CD4-positive, alpha-beta T cell treated with Interleukin-6 at 100 ng/mL for 8 hours (primary cell): ENCODE results near the gene SCN2B.

Experiments used
- DNase-seq: peaks from one replicate; pipeline ENCODE4 v3.0.0-alpha.2; 2020; ENCODE audit warnings: mixed read lengths, low spot score

SCN2B gene

DNA sequence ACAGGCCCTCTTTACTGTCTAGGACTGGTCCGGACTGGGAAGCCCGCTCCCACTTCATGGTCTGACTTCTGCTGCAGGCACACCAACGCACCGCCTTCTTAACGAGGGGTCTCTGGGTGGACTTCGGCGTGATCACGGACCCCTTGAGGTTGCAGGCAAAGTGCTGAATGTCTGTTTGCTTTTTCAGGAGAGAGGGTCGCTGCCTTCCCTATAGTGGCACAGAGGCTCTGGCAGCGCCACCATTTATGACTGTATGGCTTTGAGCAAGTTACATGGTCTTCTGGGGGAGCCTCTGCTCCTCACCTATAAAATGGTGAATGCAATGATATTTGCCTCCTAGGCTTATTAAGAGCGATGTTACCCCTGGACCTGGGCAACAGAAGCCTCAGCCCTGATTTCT lies 22.5 kb downstream of the SCN2B start:
- no peak for DNase-seq

DNA sequence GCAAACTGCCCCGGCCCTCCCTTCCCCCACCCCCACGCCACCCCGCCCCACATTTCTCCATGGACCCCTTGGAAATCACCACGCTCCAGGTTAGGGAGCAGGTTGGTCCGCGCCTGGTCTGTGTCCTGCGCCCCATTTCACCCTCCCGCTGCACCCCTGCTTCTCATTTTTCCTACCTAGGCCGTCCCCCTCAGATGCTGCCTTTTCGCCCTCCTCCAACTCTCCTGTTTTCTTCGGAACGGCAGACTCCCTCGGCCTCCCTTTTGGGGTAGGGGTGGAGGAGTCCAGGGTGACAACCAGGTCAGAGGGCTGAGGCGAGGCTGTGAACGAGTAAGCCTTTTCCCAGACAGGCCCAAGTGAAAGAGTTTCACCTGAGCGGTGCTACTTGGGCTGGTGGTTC lies 22.9 kb downstream of the SCN2B start:
- DNase-seq, result no peak

DNA sequence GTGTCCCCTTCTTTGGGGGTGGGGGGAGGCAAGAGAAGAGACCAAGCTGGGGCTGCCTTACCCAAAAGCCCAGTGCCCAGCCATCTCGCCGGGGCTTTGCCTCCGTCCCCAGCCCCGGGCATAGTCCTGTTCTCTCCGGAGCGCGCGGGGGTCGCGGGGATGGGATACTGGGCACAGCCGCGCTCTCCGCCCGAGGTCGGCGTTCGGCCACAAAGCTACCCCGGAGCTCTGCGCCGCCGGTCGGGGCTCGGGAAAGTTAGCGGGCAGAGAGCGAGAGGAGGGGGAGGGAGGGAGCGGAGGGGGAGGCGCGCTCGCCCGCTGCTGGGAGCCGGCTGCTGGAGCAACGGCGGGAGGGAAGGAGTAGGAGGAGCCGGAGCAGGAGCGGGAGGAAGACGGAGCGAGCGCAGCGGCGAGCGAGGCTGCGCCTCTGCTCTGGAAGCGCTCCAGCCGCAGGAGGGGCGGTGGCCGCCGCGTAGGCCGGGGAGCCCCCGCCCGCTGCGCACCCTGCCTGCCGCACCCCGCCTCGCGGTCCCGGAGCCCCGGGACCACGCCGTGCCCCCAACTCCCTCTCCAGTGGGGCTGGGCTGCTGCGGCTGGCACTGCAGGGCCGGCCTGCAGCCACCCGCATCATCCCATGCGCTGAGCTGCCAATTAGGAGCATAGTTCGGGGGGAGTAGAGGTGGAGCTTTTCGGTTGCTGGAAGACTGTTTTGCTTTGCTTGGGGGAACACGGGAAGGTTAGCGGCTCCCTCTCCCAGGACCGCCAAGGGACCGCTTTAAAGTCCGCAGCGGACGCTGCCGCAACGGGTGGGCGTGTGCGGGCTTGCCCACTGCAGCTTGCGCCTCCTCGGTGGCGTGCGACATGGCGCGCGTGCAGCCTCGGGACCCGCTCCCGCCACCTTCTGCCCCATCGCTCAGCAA lies 23.6 kb downstream of the SCN2B start, which contains the start of gene SCN4B:
Gene SCN4B (minus strand): TSS at position 272 of the 920 bp plus-strand sequence. CDS start 150 bp downstream, at position 122.
- no peak for DNase-seq

DNA sequence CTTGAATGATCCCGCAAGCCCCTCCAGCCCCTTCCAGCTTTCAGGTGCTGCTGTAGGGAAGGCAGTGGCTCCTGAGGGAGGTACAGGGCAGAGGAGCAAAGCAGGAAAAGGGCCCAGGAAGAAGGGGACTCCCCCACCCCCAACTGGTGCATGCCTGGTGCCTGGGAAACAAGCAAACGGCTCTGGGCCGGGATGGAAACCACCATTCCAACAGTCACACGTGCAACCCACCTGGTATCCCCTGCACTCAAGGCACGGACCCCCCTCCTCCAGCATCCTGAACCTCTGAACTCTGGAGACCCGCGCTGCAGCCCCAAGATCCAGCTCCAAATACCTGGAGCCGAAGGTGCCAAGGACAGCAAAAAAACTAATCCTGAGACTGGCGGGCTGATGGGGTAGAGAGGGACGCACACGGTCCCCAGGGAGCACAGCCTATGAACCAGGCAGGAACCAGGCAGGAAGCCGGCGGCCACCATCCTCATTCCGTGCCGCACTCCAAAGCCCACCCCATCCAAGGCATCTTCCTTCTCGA lies 24.4 kb downstream of the SCN2B start:
- no peak for DNase-seq

DNA sequence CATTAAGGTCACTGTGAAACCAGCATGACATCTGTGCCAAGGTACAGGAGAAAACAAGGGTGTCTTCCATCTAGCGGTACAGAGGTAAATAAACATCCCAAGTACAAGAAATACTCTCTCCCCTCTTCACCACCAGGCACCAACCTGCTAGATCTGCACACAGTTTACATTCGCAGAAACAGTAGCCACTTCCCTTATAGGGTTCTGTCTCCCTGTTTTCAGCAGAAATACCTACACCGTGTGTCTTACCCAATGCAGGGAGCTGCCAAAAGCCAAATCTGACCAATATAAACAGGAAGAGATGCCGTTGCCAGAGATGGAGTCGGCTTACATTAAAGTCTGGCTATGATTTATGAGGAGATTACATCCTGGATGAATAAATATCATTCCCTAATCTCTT lies 25.0 kb downstream of the SCN2B start:
- DNase-seq, result no peak

DNA sequence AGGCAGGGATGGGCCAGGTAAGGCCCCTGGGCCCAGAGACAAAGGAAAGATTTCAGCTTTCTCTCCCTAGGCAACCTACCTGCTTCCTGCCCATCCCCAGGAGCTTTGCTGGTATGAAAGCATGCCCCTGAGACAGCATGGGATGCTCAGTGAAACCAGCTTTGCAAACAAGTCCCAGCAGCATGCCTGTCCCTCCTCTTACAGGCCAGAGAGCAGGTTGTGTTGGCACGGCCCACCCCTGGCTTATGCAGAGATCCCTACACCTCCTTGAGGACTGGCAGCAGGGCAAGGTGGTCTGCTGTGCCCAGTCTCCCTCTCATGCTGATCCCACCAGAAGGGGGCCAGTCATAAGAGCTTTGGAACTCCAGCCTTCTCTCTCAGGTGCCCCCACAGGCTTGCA lies 26.9 kb downstream of the SCN2B start:
- no peak for DNase-seq

DNA sequence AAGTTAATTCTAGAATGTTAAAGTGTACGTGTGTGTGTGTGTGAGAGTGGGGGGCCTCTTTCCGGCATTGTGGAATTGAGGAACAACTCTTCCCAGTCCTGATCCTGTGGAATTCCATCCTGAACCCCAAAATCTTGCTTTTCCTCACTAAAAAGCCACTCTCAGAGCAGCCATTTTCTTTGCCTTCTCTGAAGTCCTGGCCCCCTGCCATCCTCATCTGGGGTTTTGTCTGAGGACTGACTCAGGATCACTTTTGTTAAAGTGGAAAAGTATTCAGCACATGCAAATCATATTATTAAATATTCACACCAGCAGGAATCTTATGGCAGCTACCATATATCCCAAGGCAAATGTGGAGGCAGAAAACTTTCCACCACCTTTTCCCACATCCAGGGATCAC lies 27.6 kb downstream of the SCN2B start:
- DNase-seq, result no peak

DNA sequence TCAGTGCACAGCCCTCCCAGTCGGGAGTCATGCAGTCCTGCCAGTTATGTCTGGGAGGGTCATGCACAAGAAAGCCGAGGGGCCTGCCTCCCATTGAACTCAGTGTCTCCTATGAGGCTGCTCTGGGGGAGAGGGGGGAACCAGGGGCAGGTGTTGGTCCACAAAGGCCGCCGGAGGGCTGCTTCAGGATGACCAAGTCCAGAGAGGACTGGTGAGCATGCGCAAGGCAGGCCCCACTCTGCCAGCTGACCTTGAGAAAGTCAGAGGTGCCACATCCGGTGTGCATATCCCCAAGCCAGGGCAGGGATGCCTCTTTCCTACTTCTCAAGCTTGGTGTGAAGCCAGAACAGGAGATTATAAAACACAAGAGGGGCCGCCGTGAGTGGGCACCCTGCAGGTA lies 28.2 kb downstream of the SCN2B start:
- no peak for DNase-seq

DNA sequence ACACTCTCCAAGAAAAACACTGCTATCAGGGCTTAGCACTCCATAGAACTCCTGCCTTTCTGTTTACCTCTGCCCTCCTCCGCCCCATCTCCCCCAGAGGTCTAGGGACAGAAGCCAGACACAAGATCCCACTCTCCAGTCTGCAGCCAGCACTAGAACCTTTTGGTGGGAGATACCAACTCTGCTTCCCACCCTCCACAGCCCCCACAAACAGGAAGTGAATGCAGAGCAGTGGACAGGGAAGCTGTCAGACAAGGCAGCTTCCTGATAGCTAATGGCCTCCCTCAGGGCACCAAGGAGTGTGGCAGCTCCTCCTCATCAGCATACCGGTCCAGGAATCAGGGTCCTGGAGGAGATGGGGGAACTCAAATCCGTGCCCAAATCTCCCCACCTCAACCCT lies 28.9 kb downstream of the SCN2B start:
- no peak for DNase-seq

DNA sequence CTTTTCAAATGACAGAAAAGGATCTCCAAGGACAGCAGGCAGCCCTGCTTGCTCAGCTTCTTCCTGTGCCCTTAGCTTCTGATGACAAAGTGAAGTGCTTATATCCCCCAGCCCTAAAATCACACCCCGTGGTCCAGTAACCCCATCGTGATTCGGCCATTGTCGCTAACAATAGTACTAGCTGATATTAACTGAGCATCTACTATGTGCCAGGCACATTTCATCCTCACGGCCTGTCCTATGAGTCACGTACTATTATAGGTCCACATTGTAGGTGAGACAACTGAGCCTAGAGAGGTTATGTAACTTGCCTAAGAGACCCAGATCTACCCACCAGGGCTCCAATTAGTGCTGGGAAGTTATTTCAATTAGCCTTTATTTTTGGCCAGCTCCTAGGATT lies 29.9 kb downstream of the SCN2B start:
- DNase-seq, result no peak

DNA sequence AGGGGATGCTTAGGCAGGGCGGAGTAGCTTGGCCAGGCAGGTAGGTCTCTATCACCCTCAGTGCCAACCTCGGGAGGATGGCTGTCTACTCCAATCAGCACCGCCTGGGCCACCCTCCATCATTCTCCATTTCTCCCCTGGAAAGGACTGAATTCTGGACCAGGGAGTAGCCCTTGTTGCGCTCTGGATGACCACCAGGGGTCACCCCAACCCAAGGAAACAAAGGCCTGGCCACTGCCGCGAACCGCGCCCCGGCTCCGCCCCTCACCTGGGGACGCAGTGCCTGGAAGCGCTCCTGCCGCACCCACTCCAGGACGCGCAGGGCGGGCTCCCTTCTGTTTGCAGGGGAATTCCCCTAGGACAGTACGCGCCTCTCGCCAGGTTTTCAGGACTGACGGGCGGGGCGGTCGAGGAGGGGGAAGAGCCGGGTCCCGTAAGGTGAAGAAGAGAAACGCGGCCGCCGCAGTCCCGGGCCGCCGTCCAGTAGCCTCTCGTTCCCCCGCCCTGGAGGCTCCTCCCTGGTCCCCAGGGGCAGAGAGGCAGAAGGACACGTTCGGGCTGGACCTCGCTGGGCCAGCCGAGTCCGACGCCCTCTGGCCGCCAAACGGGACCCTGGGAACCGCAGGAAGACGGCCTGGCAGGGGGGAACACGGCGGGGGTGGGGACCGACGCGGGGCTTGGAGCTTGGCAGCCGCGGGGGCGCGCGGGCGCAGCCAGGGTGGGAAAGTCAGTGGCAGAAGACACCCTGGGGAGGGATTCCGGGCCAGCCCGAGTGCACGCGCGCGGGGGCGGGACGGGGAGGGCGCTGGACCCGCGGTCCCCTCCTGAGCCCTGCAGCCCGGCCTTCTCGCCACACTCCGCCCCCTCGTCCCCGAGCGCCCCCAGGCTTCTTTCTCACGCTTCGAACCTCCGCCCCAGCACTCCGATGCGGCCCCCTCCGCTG lies 30.9 kb downstream of the SCN2B start:
- DNase-seq, result peak; percentile 86

DNA sequence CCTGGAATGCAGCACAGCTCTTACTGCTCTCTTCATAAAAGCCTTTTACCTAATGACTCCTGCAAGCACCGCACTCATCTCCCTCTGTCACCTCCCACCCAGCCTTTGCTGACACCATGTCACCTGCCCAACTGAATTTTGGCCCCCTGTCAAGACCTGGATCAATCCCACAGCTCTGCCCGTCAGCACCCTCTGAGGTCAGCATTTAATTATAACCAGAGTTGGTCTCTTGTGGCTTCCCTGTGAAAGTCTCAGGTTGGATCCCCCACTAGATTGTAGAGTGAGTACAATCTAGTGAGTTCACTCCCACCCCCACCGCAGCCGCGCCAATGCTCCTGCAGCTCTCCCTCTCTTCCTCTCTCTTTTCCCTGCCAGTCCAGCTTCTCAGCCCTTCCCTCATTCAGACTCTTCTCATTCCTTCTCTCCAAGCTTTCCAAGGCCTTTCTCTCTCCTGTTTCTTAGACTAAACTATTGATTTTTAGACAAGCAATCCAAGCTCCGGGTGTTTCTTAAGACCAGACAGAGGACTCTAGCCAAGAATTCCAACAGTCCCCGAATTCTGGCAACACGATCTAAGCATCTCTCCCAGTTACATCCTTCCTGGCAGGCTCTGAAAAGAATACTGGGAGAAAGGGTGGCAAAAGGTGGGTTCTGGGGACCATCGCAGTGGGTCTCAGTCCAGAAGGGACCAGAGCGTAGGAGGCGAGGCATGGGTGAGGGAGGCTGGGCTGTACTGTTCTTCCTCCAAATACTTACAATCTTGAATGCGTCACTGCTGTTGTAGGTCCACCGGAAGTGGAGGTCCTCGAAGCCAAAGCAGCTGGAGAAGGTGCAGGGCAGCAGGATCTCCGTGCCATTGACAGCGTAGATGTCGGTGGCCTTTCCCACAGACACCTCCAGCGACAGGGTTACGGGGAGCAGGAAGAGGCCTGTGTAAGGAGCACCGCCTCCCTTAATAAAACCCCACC lies 31.9 kb downstream of the SCN2B start:
- no peak for DNase-seq

DNA sequence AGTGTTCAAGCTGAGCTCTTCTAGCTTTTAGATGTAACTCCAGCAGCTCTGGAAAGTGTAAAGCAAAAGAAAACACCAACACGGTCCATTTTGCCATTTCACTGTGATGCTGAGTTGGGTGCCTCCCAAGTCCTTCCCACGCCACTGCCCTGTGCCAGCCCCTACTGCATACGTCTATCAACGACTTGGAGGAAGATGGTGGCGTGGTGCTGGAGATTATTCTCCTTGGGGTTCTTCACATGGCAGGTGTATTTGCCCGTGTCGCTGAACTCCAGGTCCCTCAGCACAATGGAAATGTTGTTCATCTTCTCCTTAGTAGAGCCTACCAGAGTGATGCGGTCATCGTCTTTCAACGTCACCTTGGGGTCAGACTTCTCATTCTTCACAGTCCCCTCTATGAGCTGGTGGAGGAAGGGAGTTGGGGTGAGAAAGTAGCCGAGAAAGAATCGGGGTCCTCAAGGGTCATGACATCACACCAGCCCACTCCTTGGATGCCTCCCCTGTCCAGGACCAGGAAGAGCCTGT lies 32.7 kb downstream of the SCN2B start:
- no peak for DNase-seq

DNA sequence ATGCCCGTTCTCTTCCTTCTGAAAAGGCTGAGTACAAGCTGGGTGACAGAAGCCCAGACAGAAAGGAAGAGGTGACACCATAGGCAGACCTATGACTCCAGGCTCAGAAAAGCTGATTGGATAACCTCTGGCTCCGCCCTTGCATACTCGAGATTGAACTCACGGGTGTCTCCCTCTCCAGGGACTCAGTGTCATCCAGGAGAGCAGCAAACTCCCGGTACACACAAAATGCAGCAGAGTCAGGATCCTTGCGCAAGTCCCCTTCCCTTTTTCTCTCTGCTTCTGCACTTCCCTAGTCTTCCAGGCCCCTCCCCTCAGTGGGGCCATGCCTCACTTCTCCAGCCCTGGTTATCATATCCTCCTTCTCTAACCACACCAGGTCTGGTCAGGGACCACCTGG lies 33.6 kb downstream of the SCN2B start:
- DNase-seq, result no peak

DNA sequence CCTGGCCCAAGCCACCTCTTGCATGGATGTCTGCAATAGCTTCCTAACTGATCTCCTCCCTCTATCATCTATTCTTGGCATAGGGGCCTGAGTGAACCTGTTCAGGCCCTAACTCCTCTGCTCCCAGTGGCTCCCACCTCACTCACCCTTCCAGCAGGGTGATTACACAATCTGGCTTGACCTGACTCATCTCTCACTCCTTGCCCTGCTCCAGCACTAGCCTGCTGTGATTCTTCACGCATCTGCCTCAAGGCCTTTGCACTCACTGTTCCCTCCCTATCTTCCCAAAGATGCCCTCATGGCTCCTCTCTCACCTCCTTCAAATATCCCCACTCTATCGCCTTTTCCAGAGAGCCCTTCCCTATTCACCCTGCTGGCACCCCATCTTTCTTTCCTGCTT lies 34.4 kb downstream of the SCN2B start:
- DNase-seq, result no peak

DNA sequence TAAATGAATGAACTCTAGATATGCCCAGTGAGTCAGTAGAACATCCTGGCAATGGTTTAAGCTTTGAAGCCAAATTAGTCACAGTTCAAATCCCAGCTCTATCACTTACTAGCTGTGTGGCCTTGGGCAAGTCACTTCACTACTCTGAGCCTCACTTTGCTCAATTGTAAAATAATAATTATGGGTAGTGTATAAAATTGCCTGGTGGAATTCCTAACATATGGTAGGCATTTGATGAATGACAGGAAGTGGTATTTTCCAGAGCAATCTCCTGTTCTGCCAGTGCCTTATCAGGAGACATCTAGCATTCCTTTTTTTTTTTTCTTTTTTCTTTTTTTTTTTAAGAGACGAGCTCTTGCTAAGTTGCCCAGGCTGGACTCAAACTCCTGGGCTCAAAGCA lies 36.9 kb downstream of the SCN2B start:
- DNase-seq, result no peak

DNA sequence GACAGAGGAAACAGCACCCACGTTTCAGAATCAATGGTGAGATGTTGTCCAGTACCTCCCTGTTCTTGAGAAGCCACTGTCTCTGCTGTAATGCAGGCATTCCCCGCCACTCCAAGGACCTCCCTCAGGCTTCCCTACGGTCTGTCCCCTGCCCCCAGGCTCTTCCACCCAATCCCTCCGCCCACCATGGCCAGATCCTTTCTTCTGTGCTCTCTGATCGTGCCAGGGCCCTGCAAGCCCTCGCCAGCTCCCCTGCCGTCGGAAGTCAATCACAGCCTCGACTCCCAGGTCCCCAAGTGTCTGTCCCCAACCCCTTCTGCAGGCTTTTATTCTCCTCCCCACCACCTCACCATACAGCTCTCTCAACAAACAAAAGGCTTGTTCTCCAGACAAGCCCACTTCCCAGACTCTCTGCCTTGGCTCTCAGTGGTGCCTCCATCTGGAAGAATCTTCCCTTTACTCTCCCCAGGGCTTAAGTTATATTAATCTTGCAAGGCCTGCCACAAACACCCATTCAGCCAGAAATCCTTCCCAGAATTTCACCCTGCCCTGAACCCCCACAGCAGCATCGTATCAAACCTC lies 37.5 kb downstream of the SCN2B start:
- no peak for DNase-seq

DNA sequence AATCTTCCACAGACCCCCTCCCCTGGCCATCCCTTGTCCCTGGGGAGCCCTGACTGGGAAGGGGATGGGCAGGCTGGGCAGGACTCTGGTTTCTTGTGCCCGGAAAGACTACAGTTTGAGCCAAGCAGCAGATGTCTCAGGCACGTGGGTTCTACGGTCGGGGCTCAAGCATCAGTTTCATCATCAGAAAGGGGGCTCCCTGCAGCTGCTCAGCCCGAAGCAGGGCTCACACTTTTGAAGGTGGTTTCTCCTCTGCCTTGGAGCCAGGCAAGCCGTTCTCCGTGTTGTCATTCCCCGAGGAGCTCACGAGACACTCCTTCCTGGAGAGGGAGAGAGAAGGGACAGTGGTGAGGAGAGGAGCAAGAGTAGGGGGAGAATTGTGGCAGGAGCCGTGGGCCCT lies 39.6 kb downstream of the SCN2B start:
- DNase-seq, result no peak

DNA sequence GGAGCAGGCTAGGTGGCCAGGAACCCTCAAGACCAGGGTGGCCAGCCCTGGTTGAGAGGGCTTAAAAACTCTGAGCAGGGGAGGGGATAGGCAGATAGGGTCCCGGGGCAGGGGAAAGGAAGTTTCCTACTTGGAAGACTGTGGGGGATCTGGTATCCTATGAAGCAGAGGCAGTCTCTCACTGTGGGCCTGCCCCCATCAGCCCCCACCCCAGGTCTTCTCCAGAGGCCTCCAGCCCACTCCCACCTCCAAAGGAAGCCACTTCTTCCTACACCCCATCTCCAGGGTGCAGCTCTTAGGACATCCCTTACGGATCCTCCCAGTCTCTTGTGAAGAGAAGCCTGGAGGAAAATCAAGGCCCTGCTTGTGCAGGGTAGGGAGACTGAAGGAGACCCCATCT lies 40.1 kb downstream of the SCN2B start:
- DNase-seq, result no peak

DNA sequence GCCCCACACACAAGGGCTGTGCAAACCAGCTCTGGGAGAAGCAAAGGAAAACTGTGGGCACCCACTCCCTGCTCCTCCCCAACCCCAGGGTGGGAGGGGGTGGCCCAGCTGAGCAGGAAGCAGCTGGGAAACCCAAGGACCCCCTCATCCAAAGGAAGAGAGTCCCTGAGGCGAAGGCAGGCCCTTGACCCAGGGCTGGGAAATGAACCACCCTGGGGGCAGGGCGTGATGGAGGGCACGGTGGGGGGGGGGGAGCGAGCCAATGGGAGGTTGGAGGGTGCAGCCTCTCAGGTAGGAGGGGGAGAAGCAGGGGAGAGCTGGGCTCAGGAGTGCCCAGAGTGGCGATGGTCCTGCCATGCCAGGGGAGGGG lies 40.7 kb downstream of the SCN2B start:
- no peak for DNase-seq
